AG04450 (cell line): Measurements from ENCODE around the gene TMEM45A. TPM values are rescaled to one million over a fixed set of nuclear protein-coding genes. Genes with fewer than 3 reads are reported as not detected.

Experiments used
- CTCF ChIA-PET: fragments of 300-600, 350-600 bp; formaldehyde crosslinking; extraction: SDS; loops from one replicate; lab custom pipeline; 2022; ENCODE audit warnings: antibody characterized with exemption, inconsistent platforms; lab: Charles Lee
- POLR2A ChIA-PET: fragments of 350-600 bp; formaldehyde crosslinking; extraction: SDS; loops from one replicate; lab custom pipeline; 2021; ENCODE audit warnings: antibody characterized with exemption, inconsistent platforms; lab: Yijun Ruan, JAX
- DNase-seq: peaks from one replicate; pipeline ENCODE4 v3.0.0-alpha.2; 2011; ENCODE audit warnings: low read depth, low spot score
- H3K27ac ChIP-seq: one replicate; pipeline ENCODE4 v1.5.1; 2012; ENCODE audit warnings: low read depth, low read length, control low read depth
- H3K27me3 ChIP-seq: one replicate; pipeline ENCODE4 v1.6.0; 2012; ENCODE audit warnings: low read length; ENCODE audit not compliant: control insufficient read depth, insufficient read depth
- H3K4me3 ChIP-seq: 2 replicates; pipeline ENCODE4 v1.5.1; 2011; ENCODE audit warnings: mild to moderate bottlenecking, low read depth, low read length, control low read depth
- H3K9me3 ChIP-seq: 2 replicates; pipeline ENCODE4 v1.5.1; 2012; ENCODE audit warnings: low read length; ENCODE audit not compliant: control insufficient read depth, insufficient read depth
- polyA plus RNA-seq: library from polyadenylated mRNA; depleted of rRNA; stranded (reverse); fragments of >200 nt; gene quantifications from 2 replicates; pipeline ENCODE4 v1.2.3, GENCODE V29; 2011
- TF ChIP-seq, protein P1 (sequence below): IDR thresholded peaks from 2 replicates; pipeline ENCODE4 v1.5.1; 2011; ENCODE audit warnings: low read depth, low read length, control low read depth, inconsistent platforms

The TMEM45A gene
- polyA plus RNA-seq, 1 experiment, result 42.8 TPM

DNA sequence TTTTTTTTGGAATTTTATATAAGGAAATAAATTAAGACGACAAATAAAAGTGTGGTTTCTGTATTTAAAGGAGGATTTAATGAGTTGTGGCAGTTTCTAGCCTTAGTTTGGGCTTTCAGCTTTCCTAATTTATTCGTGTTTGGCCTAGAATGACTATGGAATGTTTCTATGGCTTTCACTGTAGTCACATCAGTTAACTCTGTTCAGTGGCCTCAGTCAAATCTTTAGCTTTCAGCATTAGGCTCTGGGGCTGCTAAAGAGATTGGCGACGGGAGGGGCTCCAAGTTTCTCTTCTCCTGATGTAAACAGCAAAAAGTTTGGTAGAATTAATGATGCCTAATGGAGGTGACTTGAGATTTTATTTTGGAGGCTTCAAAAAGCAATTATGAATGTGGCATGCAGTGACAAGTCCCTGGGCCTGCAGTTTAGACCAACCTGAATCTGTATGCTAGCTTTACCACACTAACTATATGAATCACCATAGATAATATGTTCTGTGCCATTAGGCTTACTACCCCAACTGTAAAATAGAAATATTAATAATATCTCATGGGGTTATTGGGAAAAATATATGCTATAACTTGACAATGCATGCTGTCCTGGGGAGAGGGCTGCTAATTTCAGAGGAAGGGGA is 69.9 kb downstream of the TMEM45A start:
- ChIA-PET POLR2A (interaction anchor here (1.6 kb wide), 1 partner anchor 70 kb away, joined by 4 read pairs; the partner anchor contains the start of gene TMEM45A), CTCF (interaction anchor here (0.8 kb wide), 1 partner anchor 99 kb away, joined by 4 read pairs; no protein-coding TSS in a partner anchor)
- H3K4me3 ChIP-seq, result no peak overlapping the region
- H3K27me3 ChIP-seq, result no peaks in the 10 kb centered on the region
- TF ChIP-seq, protein P1, sequence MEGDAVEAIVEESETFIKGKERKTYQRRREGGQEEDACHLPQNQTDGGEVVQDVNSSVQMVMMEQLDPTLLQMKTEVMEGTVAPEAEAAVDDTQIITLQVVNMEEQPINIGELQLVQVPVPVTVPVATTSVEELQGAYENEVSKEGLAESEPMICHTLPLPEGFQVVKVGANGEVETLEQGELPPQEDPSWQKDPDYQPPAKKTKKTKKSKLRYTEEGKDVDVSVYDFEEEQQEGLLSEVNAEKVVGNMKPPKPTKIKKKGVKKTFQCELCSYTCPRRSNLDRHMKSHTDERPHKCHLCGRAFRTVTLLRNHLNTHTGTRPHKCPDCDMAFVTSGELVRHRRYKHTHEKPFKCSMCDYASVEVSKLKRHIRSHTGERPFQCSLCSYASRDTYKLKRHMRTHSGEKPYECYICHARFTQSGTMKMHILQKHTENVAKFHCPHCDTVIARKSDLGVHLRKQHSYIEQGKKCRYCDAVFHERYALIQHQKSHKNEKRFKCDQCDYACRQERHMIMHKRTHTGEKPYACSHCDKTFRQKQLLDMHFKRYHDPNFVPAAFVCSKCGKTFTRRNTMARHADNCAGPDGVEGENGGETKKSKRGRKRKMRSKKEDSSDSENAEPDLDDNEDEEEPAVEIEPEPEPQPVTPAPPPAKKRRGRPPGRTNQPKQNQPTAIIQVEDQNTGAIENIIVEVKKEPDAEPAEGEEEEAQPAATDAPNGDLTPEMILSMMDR, result no peak
- DNase-seq, result no peak
- H3K9me3 ChIP-seq, result no peaks in the 10 kb centered on the region
- no peak overlapping the region for H3K27ac ChIP-seq

DNA sequence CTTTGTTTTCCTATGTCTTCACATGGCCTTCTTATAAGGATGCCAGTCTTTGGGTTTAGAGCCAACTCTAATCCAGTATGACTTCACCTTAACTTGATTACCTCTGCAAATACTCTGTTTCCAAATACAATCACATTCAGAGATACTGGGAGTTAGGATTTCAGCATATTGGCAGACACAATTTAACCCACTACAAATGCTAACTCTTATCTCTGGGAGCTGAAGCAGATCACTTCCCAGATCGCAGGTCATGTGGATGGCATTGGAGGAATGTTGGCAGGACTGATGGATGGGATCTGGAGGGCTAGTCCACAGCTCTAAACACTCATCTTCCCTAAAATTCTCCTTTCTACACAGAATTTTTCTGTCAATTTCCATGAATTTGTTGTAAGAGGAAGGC is 70.8 kb downstream of the TMEM45A start:
- Histone ChIP-seq H3K4me3 (no peak overlapping the region), H3K27ac (no peak overlapping the region), H3K27me3 (no peaks in the 10 kb centered on the region), H3K9me3 (no peaks in the 10 kb centered on the region)
- CTCF ChIA-PET, result interaction anchor here (1.3 kb wide), 1 partner anchor 100 kb away, joined by 8 read pairs; no protein-coding TSS in a partner anchor
- DNase-seq, result no peak
- TF ChIP-seq, protein P1, result no peak
- POLR2A ChIA-PET, result no interaction called here

DNA sequence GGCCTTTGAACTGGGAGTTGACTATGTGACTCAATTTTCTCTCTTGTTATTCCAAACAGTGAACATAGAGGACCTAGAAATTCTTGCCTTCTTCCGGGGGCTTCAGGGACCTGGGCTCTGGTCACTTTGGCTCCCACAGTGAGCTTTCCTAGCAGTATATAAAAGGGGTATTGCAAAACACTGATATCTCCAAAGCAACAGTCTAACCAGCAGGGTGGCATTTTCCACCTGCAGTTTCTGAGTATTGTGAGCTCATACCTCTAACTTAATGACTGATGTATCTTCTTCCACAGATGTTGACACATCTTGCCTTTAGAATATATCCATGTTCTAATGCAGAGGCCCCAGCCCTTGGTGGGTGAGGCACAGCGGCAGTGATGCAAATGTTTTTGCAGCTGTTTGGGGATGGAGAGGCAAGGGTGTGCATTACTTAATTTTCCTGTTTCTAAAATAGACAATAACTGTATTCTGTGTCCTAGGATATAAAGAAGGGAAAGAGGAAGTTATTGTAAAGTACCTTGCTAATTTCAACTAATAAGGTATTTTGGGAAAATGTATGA is 71.3 kb downstream of the TMEM45A start:
- H3K4me3 ChIP-seq, result no peak overlapping the region
- no peak for DNase-seq
- no peaks in the 10 kb centered on the region for H3K9me3 ChIP-seq
- no peaks in the 10 kb centered on the region for H3K27me3 ChIP-seq
- POLR2A ChIA-PET, result no interaction called here
- CTCF ChIA-PET, result interaction anchor here (1.3 kb wide), 1 partner anchor 101 kb away, joined by 8 read pairs; no protein-coding TSS in a partner anchor
- H3K27ac ChIP-seq, result no peak overlapping the region
- TF ChIP-seq, protein P1, result no peak

DNA sequence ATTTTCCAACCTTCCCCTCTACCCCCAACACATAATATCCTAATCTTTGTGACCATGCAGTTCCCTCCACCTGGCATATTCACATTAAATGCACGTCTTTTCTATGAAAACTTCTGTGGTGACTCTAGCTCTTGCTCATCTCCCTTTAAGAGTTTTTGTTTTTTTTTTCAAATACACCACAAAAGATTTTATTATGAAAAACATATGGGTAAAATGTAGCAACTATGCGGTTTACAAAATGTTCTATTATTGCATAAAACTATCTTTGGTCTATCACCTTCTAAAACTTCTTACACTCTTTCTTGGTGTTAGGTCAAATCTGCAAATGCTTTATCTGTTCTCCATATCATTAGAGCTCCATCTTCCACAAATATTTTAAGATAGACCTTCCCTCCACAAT is 78.4 kb downstream of the TMEM45A start:
- TF ChIP-seq, protein P1, result no peak
- H3K27ac ChIP-seq, result no peak overlapping the region
- DNase-seq, result no peak
- ChIA-PET CTCF (interaction anchor here (0.7 to 1.7 kb wide), 2 partner anchors 21 to 145 kb away, joined by 3 to 6 read pairs; no protein-coding TSS in a partner anchor), POLR2A (interaction anchor here (1.0 kb wide), 1 partner anchor 78 kb away, joined by 3 read pairs; the partner anchor contains the start of gene TMEM45A)
- no peak overlapping the region for H3K4me3 ChIP-seq
- H3K9me3 ChIP-seq, result no peaks in the 10 kb centered on the region
- H3K27me3 ChIP-seq, result no peaks in the 10 kb centered on the region

DNA sequence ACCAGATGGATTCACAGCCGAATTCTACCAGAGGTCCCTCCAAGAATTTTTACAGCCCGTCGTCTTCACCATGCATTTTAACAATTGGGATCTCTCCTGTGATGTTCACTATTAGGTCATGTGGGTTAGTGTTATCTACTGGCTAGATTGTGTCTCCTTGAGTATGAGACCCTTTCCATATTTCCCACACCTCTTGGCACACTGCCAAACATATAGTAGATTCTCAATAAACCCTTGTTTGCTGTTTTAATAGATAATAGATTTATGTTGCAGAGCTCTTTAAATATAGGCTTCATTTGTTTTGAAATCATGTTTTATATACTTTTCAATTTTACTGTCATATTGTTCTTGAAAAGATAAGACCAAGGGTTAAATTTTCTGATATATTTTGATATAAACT is 82.1 kb downstream of the TMEM45A start:
- CTCF ChIA-PET, result interaction anchor here (0.7 to 4.0 kb wide), 5 partner anchors 16 to 323 kb away, joined by 4 to 27 read pairs (median 5); no protein-coding TSS in a partner anchor
- H3K27ac ChIP-seq, result no peak overlapping the region
- H3K4me3 ChIP-seq, result no peak overlapping the region
- no peak for DNase-seq
- no peaks in the 10 kb centered on the region for H3K27me3 ChIP-seq
- H3K9me3 ChIP-seq, result no peaks in the 10 kb centered on the region
- TF ChIP-seq, protein P1, result no peak
- POLR2A ChIA-PET, result no interaction called here
